Measurements from ENCODE around the gene FGF1. TPM values are rescaled to one million over a fixed set of nuclear protein-coding genes. Genes with fewer than 3 reads are reported as not detected.

Gene FGF1
- total RNA-seq, 4 donors from 2014 or later, result 0.38 to 5.4 (median 0.65) TPM

- no peak overlapping the region for H3K4me3 ChIP-seq (ENCODE audit: low read depth, poor library complexity, severe bottlenecking)
- 84 to 85% methylated on average over 2 of the region's 2 CpGs for WGBS, 2 donors
- intact Hi-C loops (cut with DNase I; ENCODE audit: low total_unique reads), result no loop called here
- no peak for TF ChIP-seq CTCF (IDR thresholded peaks at IDR 0.05)
- TF ChIP-seq POLR2A (IDR thresholded peaks at IDR 0.05), result no peak
- DNase-seq (ENCODE audit: low spot score in 2 of 2), result no peak
Observed at GRCh38 chr5:142626786-142627185, 59.1 kb downstream of the FGF1 start.

GRCh38 chr5:142626099-142626498 lies 59.8 kb downstream of the FGF1 start:
- no peak for TF ChIP-seq CTCF (IDR thresholded peaks at IDR 0.05)
- no peak for TF ChIP-seq POLR2A (IDR thresholded peaks at IDR 0.05)
- intact Hi-C loops (cut with DNase I; ENCODE audit: low total_unique reads), result no loop called here
- 43 to 50% methylated on average over 3 of the region's 3 CpGs for WGBS, 2 donors
- DNase-seq (ENCODE audit: low spot score in 2 of 2), result no peak
- no peak overlapping the region for H3K4me3 ChIP-seq (ENCODE audit: low read depth, poor library complexity, severe bottlenecking)

- TF ChIP-seq POLR2A (IDR thresholded peaks at IDR 0.05) (no peak), CTCF (IDR thresholded peaks at IDR 0.05) (no peak)
- no peak overlapping the region for H3K4me3 ChIP-seq (ENCODE audit: low read depth, poor library complexity, severe bottlenecking)
- intact Hi-C loops (cut with DNase I; ENCODE audit: low total_unique reads), result no loop called here
- WGBS, 2 donors, result 84 to 87% methylated on average over 3 of the region's 3 CpGs
- no peak for DNase-seq (ENCODE audit: low spot score in 2 of 2)
Observed at GRCh38 chr5:142621227-142621626, 64.7 kb downstream of the FGF1 start.

- no peak for DNase-seq (ENCODE audit: low spot score in 2 of 2)
- no peak overlapping the region for H3K4me3 ChIP-seq (ENCODE audit: low read depth, poor library complexity, severe bottlenecking)
- intact Hi-C loops (cut with DNase I; ENCODE audit: low total_unique reads), result no loop called here
- 85 to 93% methylated on average over 11 of the region's 11 CpGs for WGBS, 2 donors
- no peak for TF ChIP-seq CTCF (IDR thresholded peaks at IDR 0.05)
- TF ChIP-seq POLR2A (IDR thresholded peaks at IDR 0.05), result no peak
Observed at GRCh38 chr5:142619815-142620214, 66.1 kb downstream of the FGF1 start.

- WGBS, 2 donors, result 72 to 77% methylated on average over 6 of the region's 6 CpGs
- no peak for TF ChIP-seq POLR2A (IDR thresholded peaks at IDR 0.05)
- no peak for TF ChIP-seq CTCF (IDR thresholded peaks at IDR 0.05)
- H3K4me3 ChIP-seq (ENCODE audit: low read depth, poor library complexity, severe bottlenecking), result no peak overlapping the region
- no peak for DNase-seq (ENCODE audit: low spot score in 2 of 2)
- intact Hi-C loops (cut with DNase I; ENCODE audit: low total_unique reads), result no loop called here
Observed at GRCh38 chr5:142618130-142618523, 67.8 kb downstream of the FGF1 start.

GRCh38 chr5:142617416-142618129 lies 68.3 kb downstream of the FGF1 start:
- WGBS, 2 donors, result 87 to 92% methylated on average over 5 of the region's 5 CpGs
- intact Hi-C loops (cut with DNase I; ENCODE audit: low total_unique reads), result no loop called here
- TF ChIP-seq POLR2A (IDR thresholded peaks at IDR 0.05) (no peak), CTCF (IDR thresholded peaks at IDR 0.05) (no peak)
- DNase-seq (ENCODE audit: low spot score in 2 of 2), result no peak
- H3K4me3 ChIP-seq (ENCODE audit: low read depth, poor library complexity, severe bottlenecking), result no peak overlapping the region
